Measurements from ENCODE around the gene CBLL2. TPM values are rescaled to one million over a fixed set of nuclear protein-coding genes. Genes with fewer than 3 reads are reported as not detected.
"Not testable (repeated sequence)": the region's sequence is repeated elsewhere in the genome, so short reads cannot be mapped to it uniquely, and the experiment has no call there.

The CBLL2 gene
- total RNA-seq, 1 donor: not detected

DNA sequence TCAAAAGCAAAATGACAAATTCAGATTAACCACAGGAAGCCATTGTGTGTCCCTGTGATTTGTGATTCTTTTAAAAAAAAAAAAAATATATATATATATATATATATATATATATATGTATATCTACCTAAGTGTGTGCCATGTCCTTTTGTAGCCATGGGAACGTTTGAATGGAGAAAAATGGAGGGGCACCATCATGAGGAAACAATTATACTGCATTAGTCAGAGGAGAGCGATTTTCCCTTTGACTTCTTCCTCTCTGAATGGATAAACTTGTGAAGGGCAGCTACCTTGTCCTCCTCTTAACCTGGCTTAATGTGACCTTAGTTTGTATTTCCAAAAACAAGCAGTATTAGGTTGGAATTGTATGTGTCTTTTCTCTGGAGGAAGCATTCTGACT lies 23.3 kb upstream of the CBLL2 start:
- TF ChIP-seq, protein P1, sequence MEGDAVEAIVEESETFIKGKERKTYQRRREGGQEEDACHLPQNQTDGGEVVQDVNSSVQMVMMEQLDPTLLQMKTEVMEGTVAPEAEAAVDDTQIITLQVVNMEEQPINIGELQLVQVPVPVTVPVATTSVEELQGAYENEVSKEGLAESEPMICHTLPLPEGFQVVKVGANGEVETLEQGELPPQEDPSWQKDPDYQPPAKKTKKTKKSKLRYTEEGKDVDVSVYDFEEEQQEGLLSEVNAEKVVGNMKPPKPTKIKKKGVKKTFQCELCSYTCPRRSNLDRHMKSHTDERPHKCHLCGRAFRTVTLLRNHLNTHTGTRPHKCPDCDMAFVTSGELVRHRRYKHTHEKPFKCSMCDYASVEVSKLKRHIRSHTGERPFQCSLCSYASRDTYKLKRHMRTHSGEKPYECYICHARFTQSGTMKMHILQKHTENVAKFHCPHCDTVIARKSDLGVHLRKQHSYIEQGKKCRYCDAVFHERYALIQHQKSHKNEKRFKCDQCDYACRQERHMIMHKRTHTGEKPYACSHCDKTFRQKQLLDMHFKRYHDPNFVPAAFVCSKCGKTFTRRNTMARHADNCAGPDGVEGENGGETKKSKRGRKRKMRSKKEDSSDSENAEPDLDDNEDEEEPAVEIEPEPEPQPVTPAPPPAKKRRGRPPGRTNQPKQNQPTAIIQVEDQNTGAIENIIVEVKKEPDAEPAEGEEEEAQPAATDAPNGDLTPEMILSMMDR (IDR thresholded peaks at IDR 0.05; ENCODE audit: insufficient read depth, low read length): no peak
- no peak overlapping the region for H3K4me3 ChIP-seq (ENCODE audit: low read depth, low read length)
- no peak for DNase-seq (ENCODE audit: low read depth)

DNA sequence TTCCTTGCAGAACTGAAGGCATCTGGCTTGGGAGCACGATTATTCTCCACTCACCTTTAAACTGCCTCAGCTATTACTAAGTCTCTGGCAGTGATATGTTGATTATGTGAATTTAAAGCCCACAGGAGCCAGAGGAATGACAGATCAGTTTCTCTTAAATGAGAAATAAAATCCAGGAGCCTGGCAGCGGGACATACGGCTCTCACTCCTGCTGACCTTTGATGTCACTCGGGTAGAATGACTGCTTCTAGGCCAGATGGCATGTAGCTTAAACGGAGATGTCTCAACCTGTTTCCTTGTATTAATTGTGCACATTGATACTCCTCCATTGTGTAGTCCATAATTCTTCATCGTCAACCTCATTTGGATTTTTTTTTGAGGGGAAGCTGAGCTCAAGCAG lies 4.0 kb upstream of the CBLL2 start:
- TF ChIP-seq, protein P1 (IDR thresholded peaks at IDR 0.05; ENCODE audit: insufficient read depth, low read length): no peak
- no peak for DNase-seq (ENCODE audit: low read depth)

DNA sequence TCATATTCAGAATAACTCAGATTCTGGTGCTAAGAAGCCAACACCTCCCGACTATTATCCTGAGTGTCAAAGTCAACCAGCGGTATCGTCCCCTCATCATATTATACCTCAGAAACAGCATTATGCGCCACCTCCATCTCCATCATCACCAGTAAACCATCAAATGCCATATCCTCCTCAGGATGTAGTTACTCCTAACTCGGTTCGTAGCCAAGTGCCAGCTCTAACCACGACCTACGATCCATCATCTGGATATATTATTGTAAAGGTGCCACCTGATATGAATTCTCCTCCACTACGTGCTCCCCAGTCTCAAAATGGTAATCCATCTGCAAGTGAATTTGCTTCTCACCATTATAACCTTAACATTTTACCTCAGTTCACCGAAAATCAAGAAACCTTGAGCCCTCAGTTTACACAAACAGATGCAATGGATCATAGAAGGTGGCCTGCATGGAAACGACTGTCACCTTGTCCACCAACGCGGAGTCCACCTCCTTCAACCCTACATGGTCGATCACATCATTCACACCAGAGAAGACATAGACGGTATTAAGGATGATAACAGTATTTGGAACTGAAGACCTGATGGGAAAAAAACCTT lies 1.1 kb downstream of the CBLL2 start:
- DNase-seq (ENCODE audit: low read depth): no peak
- TF ChIP-seq, protein P1 (IDR thresholded peaks at IDR 0.05; ENCODE audit: insufficient read depth, low read length): no peak
- H3K4me3 ChIP-seq (ENCODE audit: low read depth, low read length): no peak overlapping the region

More for the DNA sequence above, 4.0 kb upstream of the CBLL2 start:
- H3K4me3 ChIP-seq (ENCODE audit: low read depth, low read length): no peak overlapping the region

DNA sequence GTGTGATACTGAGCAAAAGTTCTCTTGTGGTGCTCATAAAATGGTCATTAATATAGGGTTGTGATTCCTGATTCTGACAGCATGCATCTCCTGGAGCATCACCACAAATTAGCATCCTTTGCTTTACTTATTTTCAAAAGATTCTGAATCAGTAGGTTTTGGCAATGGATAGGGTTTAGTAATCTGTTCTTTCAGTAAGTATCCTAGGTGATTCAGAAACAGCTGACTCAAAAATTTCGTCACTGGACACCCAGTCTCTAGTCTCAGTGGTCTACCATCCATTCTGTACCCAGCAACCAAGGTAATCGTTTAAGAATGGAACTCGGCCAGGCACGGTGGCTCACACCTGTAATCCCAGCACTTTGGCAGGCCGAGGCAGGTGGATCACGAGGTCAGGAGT lies 4.1 kb downstream of the CBLL2 start:
- TF ChIP-seq, protein P1 (IDR thresholded peaks at IDR 0.05; ENCODE audit: insufficient read depth, low read length): no peak
- H3K4me3 ChIP-seq (ENCODE audit: low read depth, low read length): no peak overlapping the region
- DNase-seq (ENCODE audit: low read depth): peak; percentile 23

DNA sequence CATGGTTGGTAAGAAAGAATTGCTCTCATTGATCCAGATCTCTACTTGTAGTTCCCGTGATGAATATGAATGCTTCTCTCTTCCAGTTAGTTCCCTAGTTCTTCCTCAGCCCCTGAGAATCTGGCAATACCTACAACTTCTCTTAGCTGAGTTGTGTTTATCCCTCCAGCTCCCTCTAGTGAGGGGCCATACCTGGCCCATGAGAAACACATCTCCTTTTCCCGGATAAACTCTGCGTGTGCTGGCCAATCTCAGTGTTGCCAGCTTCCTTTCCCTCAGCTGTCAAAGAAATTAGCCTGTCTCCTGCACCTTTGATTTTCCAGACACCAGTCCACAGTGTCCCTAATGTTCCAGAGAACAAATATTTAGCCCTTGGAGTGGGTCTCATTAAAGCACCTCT lies 5.7 kb downstream of the CBLL2 start:
- H3K4me3 ChIP-seq (ENCODE audit: low read depth, low read length): no peak overlapping the region
- no peak for DNase-seq (ENCODE audit: low read depth)
- TF ChIP-seq, protein P1 (IDR thresholded peaks at IDR 0.05; ENCODE audit: insufficient read depth, low read length): peak; percentile 0

DNA sequence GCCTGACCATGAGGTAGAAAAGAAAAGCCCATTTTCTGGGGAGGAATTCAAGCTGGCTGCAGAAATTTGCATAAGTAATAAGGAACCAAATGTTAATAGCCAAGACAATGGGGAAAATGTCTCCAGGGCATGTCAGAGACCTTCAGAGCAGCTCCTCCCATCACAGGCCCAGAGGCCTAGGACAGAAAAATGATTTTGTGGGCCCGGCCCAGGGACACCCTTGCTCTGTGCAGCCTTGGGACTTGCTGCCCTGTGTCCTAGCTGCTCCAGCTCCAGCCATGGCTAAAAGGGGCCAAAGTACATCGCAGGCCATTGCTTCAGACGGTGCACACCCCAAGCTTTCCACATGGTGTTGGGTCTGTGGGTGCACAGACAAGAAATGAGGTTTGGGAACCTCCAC lies 16.5 kb downstream of the CBLL2 start:
- H3K4me3 ChIP-seq (ENCODE audit: low read depth, low read length); DNase-seq (ENCODE audit: low read depth): not testable (repeated sequence)

DNA sequence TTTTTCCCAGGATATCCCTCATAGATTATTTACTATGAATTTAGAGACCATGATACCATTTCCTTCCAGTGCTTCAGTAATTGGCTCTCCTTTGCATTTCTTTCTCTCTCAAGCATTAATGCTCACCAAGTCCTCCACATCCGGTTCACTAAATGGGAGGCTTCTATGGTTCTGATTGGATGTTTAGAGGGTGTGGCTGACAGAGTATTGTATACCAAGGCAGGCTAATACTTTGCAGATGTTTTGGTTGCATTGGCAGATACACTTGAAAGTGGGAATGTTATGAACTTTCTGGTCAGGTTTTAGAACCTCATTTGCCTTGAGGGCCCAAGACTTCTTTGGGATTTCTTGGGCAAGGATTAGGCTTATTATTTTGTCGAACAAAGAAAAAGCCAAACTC lies 24.2 kb downstream of the CBLL2 start:
- no peak overlapping the region for H3K4me3 ChIP-seq (ENCODE audit: low read depth, low read length)
- peak; percentile 58 for DNase-seq (ENCODE audit: low read depth)

More for the DNA sequence above, 24.2 kb downstream of the CBLL2 start:
- TF ChIP-seq, protein P1 (IDR thresholded peaks at IDR 0.05; ENCODE audit: insufficient read depth, low read length): no peak

All from fibroblast of the aortic adventitia (primary cell).